Hepatocyte (in vitro differentiated cells): ENCODE measurements around the gene KCNJ14. TPM values are rescaled to one million over a fixed set of nuclear protein-coding genes. Genes with fewer than 3 reads are reported as not detected.

Experiments
- DNase-seq: peaks from one replicate; pipeline ENCODE4 v3.0.0-alpha.2; 2016; ENCODE audit warnings: low spot score
- H2AFZ ChIP-seq: fragments of 200-600 bp; sonication (generic); 2 replicates; pipeline ENCODE4 v1.6.0; 2016; ENCODE audit warnings: antibody characterized with exemption, mild to moderate bottlenecking
- H3K27ac ChIP-seq: fragments of 200-600 bp; sonication (generic); 2 replicates; pipeline ENCODE4 v1.5.1; 2016; ENCODE audit warnings: mild to moderate bottlenecking
- H3K27me3 ChIP-seq: fragments of 200-600 bp; sonication (generic); 2 replicates; pipeline ENCODE4 v1.6.1; 2016
- H3K36me3 ChIP-seq: fragments of 200-600 bp; sonication (generic); replicated peaks from 2 replicates; pipeline ENCODE4 v1.5.1; 2016; ENCODE audit warnings: low read depth; ENCODE audit not compliant: insufficient read depth
- H3K4me1 ChIP-seq: fragments of 200-600 bp; sonication (generic); 2 replicates; pipeline ENCODE4 v1.5.1; 2016; ENCODE audit warnings: mild to moderate bottlenecking, moderate library complexity; ENCODE audit not compliant: insufficient read depth
- H3K4me2 ChIP-seq: fragments of 200-600 bp; sonication (generic); 2 replicates; pipeline ENCODE4 v1.6.0; 2016
- H3K4me3 ChIP-seq: fragments of 200-600 bp; sonication (generic); 2 replicates; pipeline ENCODE4 v1.5.1; 2016; ENCODE audit warnings: mild to moderate bottlenecking
- H3K79me2 ChIP-seq: fragments of 200-600 bp; sonication (generic); 2 replicates; pipeline ENCODE4 v1.6.0; 2017; ENCODE audit warnings: mild to moderate bottlenecking
- H3K9me2 ChIP-seq: fragments of 200-600 bp; sonication (generic); replicated peaks from 2 replicates; pipeline ENCODE4 v1.6.0; 2017; ENCODE audit warnings: mild to moderate bottlenecking; ENCODE audit not compliant: insufficient read depth
- H3K9me3 ChIP-seq: fragments of 200-600 bp; sonication (generic); 2 replicates; pipeline ENCODE4 v1.5.1; 2016; ENCODE audit warnings: low read depth, mild to moderate bottlenecking
- H4K20me1 ChIP-seq: fragments of 200-600 bp; sonication (generic); 2 replicates; pipeline ENCODE4 v1.6.0; 2016; ENCODE audit warnings: mild to moderate bottlenecking; ENCODE audit not compliant: insufficient read depth, poor library complexity, severe bottlenecking
- EZH2 ChIP-seq: fragments of 200-600 bp; sonication (generic); IDR thresholded peaks from 2 replicates; pipeline ENCODE4 v1.6.1; 2016; ENCODE audit warnings: antibody characterized with exemption, mild to moderate bottlenecking, borderline replicate concordance
- EZH2phosphoT487 ChIP-seq: fragments of 200-600 bp; sonication (generic); IDR thresholded peaks from one replicate; pipeline ENCODE4 v1.6.1; 2018; ENCODE audit warnings: antibody characterized with exemption, mild to moderate bottlenecking, low read depth, moderate library complexity; ENCODE audit not compliant: unreplicated experiment, severe bottlenecking
- WGBS: methylation state at CpG from one replicate; pipeline ENCODE4 v1.1.6; 2016; ENCODE audit warnings: low lambda C conversion rate; ENCODE audit errors: missing lambda C conversion rate; 5-methylcytosine and 5-hydroxymethylcytosine counted together
- polyA plus RNA-seq: library from polyadenylated mRNA; unstranded; fragments of >200 nt; fragmentation: Nextera tagmentation; extraction: Ambion mirVana; gene quantifications from 2 replicates; pipeline ENCODE4 v1.2.1, GENCODE V29; 2016
- total RNA-seq: library from RNA; depleted of rRNA; stranded (reverse); fragments of >200 nt; gene quantifications from 2 replicates; pipeline ENCODE4 v1.2.3, GENCODE V29; 2014
- TF ChIP-seq, protein P1 (sequence below): fragments of 200-600 bp; sonication (generic); IDR thresholded peaks from 2 replicates; pipeline ENCODE4 v1.5.1; 2016; ENCODE audit warnings: antibody characterized with exemption, mild to moderate bottlenecking; ENCODE audit not compliant: poor library complexity

The KCNJ14 gene
- total and polyA plus RNA-seq, 2 experiments from 2014 or later = 0.70 to 1.1 TPM

DNA sequence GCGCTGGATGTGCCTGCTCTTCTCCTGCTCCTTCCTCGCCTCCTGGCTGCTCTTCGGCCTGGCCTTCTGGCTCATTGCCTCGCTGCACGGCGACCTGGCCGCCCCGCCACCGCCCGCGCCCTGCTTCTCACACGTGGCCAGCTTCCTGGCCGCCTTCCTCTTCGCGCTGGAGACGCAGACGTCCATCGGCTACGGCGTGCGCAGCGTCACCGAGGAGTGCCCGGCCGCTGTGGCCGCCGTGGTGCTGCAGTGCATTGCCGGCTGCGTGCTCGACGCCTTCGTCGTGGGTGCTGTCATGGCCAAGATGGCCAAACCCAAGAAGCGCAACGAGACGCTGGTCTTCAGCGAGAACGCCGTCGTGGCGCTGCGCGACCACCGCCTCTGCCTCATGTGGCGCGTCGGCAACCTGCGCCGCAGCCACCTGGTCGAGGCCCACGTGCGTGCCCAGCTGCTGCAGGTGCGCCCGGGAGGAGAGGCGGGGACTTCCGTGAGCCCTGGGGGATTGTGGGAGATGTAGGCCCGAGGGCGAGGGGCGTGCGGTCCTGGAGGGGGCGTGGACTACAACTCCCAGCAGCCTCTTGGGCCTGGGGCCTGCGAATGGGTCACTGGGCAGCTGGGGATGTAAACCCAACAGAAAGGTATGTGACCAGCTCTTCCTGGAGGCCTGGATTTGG, 6.7 kb downstream of the KCNJ14 start:
- no peaks in the 10 kb centered on the region for H3K36me3 ChIP-seq
- H3K27ac ChIP-seq = no peak overlapping the region
- H3K9me3 ChIP-seq = no peaks in the 10 kb centered on the region
- no peak overlapping the region for H2AFZ ChIP-seq
- no peaks in the 10 kb centered on the region for H3K79me2 ChIP-seq
- H3K4me3 ChIP-seq = no peak overlapping the region
- H4K20me1 ChIP-seq = no peaks in the 10 kb centered on the region
- WGBS = 98% methylated on average over 57 of the region's 62 CpGs
- no peaks in the 10 kb centered on the region for H3K4me1 ChIP-seq
- H3K27me3 ChIP-seq = no peaks in the 10 kb centered on the region
- H3K9me2 ChIP-seq = no peaks in the 10 kb centered on the region
- TF ChIP-seq EZH2phosphoT487 (no peak), EZH2 (no peak)
- TF ChIP-seq, protein P1, sequence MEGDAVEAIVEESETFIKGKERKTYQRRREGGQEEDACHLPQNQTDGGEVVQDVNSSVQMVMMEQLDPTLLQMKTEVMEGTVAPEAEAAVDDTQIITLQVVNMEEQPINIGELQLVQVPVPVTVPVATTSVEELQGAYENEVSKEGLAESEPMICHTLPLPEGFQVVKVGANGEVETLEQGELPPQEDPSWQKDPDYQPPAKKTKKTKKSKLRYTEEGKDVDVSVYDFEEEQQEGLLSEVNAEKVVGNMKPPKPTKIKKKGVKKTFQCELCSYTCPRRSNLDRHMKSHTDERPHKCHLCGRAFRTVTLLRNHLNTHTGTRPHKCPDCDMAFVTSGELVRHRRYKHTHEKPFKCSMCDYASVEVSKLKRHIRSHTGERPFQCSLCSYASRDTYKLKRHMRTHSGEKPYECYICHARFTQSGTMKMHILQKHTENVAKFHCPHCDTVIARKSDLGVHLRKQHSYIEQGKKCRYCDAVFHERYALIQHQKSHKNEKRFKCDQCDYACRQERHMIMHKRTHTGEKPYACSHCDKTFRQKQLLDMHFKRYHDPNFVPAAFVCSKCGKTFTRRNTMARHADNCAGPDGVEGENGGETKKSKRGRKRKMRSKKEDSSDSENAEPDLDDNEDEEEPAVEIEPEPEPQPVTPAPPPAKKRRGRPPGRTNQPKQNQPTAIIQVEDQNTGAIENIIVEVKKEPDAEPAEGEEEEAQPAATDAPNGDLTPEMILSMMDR = no peak
- DNase-seq = no peak
- H3K4me2 ChIP-seq = no peak overlapping the region

DNA sequence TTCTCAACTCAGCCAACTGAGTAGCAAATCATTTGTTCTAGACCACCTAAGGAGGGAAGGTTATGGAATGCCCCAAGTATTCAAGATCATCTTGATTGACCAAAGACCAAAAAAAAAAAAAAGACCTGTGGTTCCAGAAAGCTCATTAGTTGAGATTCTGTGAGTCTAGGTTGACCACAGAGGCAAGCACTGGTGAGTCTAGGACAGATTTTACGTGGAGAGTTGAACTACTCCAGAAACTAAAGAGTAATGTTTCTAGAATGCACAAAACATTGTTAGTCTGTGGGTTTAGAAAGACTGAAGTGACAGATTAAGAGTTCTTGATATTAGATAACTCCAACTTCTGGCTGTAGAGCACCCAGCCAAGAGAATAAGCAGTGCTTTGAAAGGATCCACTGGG, 9.8 kb downstream of the KCNJ14 start:
- H3K9me2 ChIP-seq = no peaks in the 10 kb centered on the region
- peaks cover 7% of the 10 kb centered on the region for H3K4me1 ChIP-seq
- peaks cover 6% of the 10 kb centered on the region for H4K20me1 ChIP-seq
- no peak overlapping the region for H3K27ac ChIP-seq
- H3K4me3 ChIP-seq = no peak overlapping the region
- DNase-seq = no peak
- no peaks in the 10 kb centered on the region for H3K36me3 ChIP-seq
- H2AFZ ChIP-seq = no peak overlapping the region
- TF ChIP-seq, protein P1 = no peak
- TF ChIP-seq EZH2phosphoT487 = no peak
- no peak for TF ChIP-seq EZH2
- H3K79me2 ChIP-seq = peaks cover 6% of the 10 kb centered on the region
- WGBS = 89% methylated on average over 1 of the region's 1 CpG
- H3K27me3 ChIP-seq = no peaks in the 10 kb centered on the region
- H3K4me2 ChIP-seq = no peak overlapping the region
- no peaks in the 10 kb centered on the region for H3K9me3 ChIP-seq

DNA sequence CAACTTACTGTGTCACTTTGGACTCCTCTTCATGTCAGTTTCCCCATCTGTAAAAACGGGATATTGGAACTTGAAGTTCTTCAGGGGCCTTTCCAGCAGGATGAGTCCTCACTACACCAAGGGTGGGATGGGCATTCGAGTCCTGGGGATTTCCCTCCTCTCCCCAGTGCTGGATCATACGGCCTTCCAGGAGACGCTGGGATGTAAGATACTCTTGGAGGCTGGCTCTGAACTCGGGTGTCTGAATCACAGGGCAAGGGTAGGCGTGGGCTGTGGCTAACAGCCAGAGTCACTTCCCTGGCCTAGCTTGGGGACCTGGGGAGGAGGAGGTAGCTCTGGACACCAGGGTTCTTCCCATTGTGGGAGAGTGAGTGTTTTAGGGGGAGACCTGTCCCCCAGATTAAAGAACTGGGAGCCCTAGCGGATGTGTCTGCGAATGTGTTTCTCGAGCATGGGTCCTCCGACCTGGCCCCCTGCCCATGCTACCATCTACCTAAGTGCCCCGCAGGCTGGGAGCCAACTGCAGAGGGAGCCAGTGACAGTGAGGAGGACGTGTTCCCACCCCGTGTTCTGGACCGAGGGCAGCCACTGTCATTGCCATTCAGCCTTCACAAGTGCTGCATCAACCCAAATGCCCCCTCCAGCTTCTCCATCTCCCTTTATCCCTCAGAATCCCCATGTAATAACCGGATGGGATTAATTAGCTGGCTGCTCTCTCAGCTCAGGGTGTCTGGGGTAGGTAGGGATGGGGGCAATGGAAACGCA, 11.4 kb downstream of the KCNJ14 start:
- Histone ChIP-seq H3K9me3 (no peaks in the 10 kb centered on the region), H3K4me2 (no peak overlapping the region), H2AFZ (no peak overlapping the region), H3K79me2 (peaks cover 21% of the 10 kb centered on the region), H3K27me3 (no peaks in the 10 kb centered on the region), H3K9me2 (no peaks in the 10 kb centered on the region), H3K4me1 (peaks cover 11% of the 10 kb centered on the region), H4K20me1 (peaks cover 21% of the 10 kb centered on the region), H3K27ac (no peak overlapping the region), H3K36me3 (no peaks in the 10 kb centered on the region), H3K4me3 (no peak overlapping the region)
- TF ChIP-seq EZH2phosphoT487 (no peak), EZH2 (no peak)
- TF ChIP-seq, protein P1 = no peak
- DNase-seq = no peak
- WGBS = 83% methylated on average over 16 of the region's 16 CpGs
